Prostate gland (tissue), 2 donors: ENCODE data around the gene MRPL45.

Experiments used
- CTCF ChIP-seq, 4 experiments: fragments of 200-600 bp in 2 of 4; fragments of 450-650 bp in 2 of 4; sonication (generic) in 2 of 4; IDR thresholded peaks; 1 replicate in 3 of 4; 2 replicates in 1 of 4; pipeline ENCODE4 v1.5.1; 2016 to 2019; ENCODE audit warnings: antibody characterized with exemption in 4 of 4, mild to moderate bottlenecking in 2 of 4, moderate library complexity in 2 of 4
- POLR2A ChIP-seq: fragments of 450-650 bp; IDR thresholded peaks from one replicate; pipeline ENCODE4 v1.6.1; 2016; ENCODE audit warnings: antibody characterized with exemption, mild to moderate bottlenecking
- POLR2AphosphoS5 ChIP-seq: sonication (generic); formaldehyde crosslinking; IDR thresholded peaks from one replicate; pipeline ENCODE4 v1.6.1; 2017; ENCODE audit warnings: antibody characterized with exemption

- TF ChIP-seq CTCF (IDR thresholded peaks at IDR 0.05) (no peak), POLR2A (no peak), POLR2AphosphoS5 (peak; percentile 70)
These were observed 23.5 kb downstream of the MRPL45 start for GRCh38 chr17:38320482-38320881.
